Neural cell (in vitro differentiated cells): ENCODE measurements around the gene ASS1. TPM values are rescaled to one million over a fixed set of nuclear protein-coding genes. Genes with fewer than 3 reads are reported as not detected.

Experiments
- H2AFZ ChIP-seq: fragments of 200-600, 300-800 bp; sonication (generic), shearing (Covaris generic); 2 replicates; pipeline ENCODE4 v1.6.0; 2014; ENCODE audit warnings: low read depth, mild to moderate bottlenecking, antibody characterized with exemption, low read length, moderate library complexity
- H3F3A ChIP-seq: fragments of 200-600 bp; shearing (Covaris generic); 2 replicates; pipeline ENCODE4 v1.6.1; 2016; ENCODE audit warnings: mild to moderate bottlenecking, moderate library complexity, mixed read lengths, antibody characterized with exemption, low read length; ENCODE audit not compliant: insufficient read depth, poor library complexity, severe bottlenecking
- H3K27ac ChIP-seq: fragments of 200-600, 300-800 bp; sonication (generic), shearing (Covaris generic); 2 replicates; pipeline ENCODE4 v1.5.1; 2014; ENCODE audit warnings: mild to moderate bottlenecking, low read length, moderate library complexity
- H3K27me3 ChIP-seq: fragments of 300-800, 200-600 bp; sonication (generic), shearing (Covaris generic); 2 replicates; pipeline ENCODE4 v1.6.0; 2014; ENCODE audit warnings: mild to moderate bottlenecking, low read depth, low read length, moderate library complexity; ENCODE audit not compliant: insufficient read depth
- H3K36me3 ChIP-seq: fragments of 300-800, 200-600 bp; sonication (generic), shearing (Covaris generic); 2 replicates; pipeline ENCODE4 v1.5.1; 2014; ENCODE audit warnings: mild to moderate bottlenecking, antibody characterized with exemption, low read length, moderate library complexity; ENCODE audit not compliant: insufficient read depth
- H3K4me2 ChIP-seq: fragments of 300-800, 200-600 bp; sonication (generic), shearing (Covaris generic); 2 replicates; pipeline ENCODE4 v1.6.0; 2014; ENCODE audit warnings: mild to moderate bottlenecking, low read length
- H3K4me3 ChIP-seq: fragments of 300-800, 200-600 bp; sonication (generic), shearing (Covaris generic); 2 replicates; pipeline ENCODE4 v1.5.1; 2014; ENCODE audit warnings: mild to moderate bottlenecking, low read length, moderate library complexity
- H3K79me2 ChIP-seq: fragments of 200-600 bp; shearing (Covaris generic); replicated peaks from 2 replicates; pipeline ENCODE4 v1.6.0; 2014; ENCODE audit warnings: mild to moderate bottlenecking, low read length, moderate library complexity; ENCODE audit not compliant: insufficient read depth
- H3K9ac ChIP-seq: fragments of 300-800, 200-600 bp; sonication (generic), shearing (Covaris generic); 2 replicates; pipeline ENCODE4 v1.6.1; 2016; ENCODE audit warnings: mild to moderate bottlenecking, low read length, mixed read lengths
- H3K9me2 ChIP-seq: fragments of 200-600 bp; shearing (Covaris generic); 2 replicates; pipeline ENCODE4 v1.6.1; 2016; ENCODE audit warnings: mild to moderate bottlenecking, low read length, mixed read lengths; ENCODE audit not compliant: insufficient read depth
- H3K9me3 ChIP-seq: fragments of 200-600, 300-800 bp; sonication (generic), shearing (Covaris generic); 2 replicates; pipeline ENCODE4 v1.6.1; 2016; ENCODE audit warnings: mild to moderate bottlenecking, mixed run types, low read length, moderate library complexity, mixed read lengths
- H4K20me1 ChIP-seq: fragments of 200-600 bp; shearing (Covaris generic); 2 replicates; pipeline ENCODE4 v1.6.1; 2016; ENCODE audit warnings: mild to moderate bottlenecking, mixed run types; ENCODE audit not compliant: insufficient read depth
- EP300 ChIP-seq: fragments of 450-650 bp; conservative IDR thresholded peaks from 2 replicates; pipeline ENCODE4 v1.6.1; 2014; ENCODE audit warnings: antibody characterized with exemption, mild to moderate bottlenecking, moderate library complexity; ENCODE audit not compliant: poor library complexity, severe bottlenecking
- EZH2 ChIP-seq: fragments of 200-600, 300-800 bp; shearing (Covaris generic), sonication (generic); IDR thresholded peaks from 2 replicates; pipeline ENCODE4 v1.6.1; 2014; ENCODE audit warnings: antibody characterized with exemption, low read length, borderline replicate concordance, mild to moderate bottlenecking; ENCODE audit not compliant: insufficient read depth, poor library complexity, severe bottlenecking
- MXI1 ChIP-seq: fragments of 450-650 bp; conservative IDR thresholded peaks from 2 replicates; pipeline ENCODE4 v1.6.1; 2014; ENCODE audit warnings: antibody characterized with exemption, mild to moderate bottlenecking; ENCODE audit not compliant: poor library complexity, severe bottlenecking
- POLR2AphosphoS5 ChIP-seq: IDR thresholded peaks from 2 replicates; pipeline ENCODE4 v1.6.1; 2012
- RAD21 ChIP-seq: fragments of 450-650 bp; conservative IDR thresholded peaks from 2 replicates; pipeline ENCODE4 v1.6.1; 2014; ENCODE audit warnings: antibody characterized with exemption, mild to moderate bottlenecking, moderate library complexity
- SMC3 ChIP-seq: fragments of 450-650 bp; conservative IDR thresholded peaks from 2 replicates; pipeline ENCODE4 v1.6.1; 2014; ENCODE audit warnings: antibody characterized with exemption, mild to moderate bottlenecking, moderate library complexity; ENCODE audit not compliant: poor library complexity
- TAF1 ChIP-seq: IDR thresholded peaks from 2 replicates; pipeline ENCODE4 v1.6.1; 2012; ENCODE audit warnings: low read depth
- polyA plus RNA-seq: library from polyadenylated mRNA; depleted of rRNA; stranded (reverse); fragments of >200 nt; gene quantifications from 2 replicates; pipeline ENCODE4 v1.2.3, GENCODE V29; 2014
- TF ChIP-seq, protein P1 (sequence below): fragments of 450-650 bp; IDR thresholded peaks from 2 replicates; pipeline ENCODE4 v1.5.1; 2014; ENCODE audit warnings: antibody characterized with exemption, mild to moderate bottlenecking, moderate library complexity; ENCODE audit not compliant: poor library complexity, severe bottlenecking
- TF ChIP-seq, protein P2 (sequence below): IDR thresholded peaks from 2 replicates; pipeline ENCODE4 v1.6.1; 2012; ENCODE audit warnings: borderline replicate concordance

ASS1 gene
- polyA plus RNA-seq, 1 donor from 2014 or later: 2.6 TPM

DNA sequence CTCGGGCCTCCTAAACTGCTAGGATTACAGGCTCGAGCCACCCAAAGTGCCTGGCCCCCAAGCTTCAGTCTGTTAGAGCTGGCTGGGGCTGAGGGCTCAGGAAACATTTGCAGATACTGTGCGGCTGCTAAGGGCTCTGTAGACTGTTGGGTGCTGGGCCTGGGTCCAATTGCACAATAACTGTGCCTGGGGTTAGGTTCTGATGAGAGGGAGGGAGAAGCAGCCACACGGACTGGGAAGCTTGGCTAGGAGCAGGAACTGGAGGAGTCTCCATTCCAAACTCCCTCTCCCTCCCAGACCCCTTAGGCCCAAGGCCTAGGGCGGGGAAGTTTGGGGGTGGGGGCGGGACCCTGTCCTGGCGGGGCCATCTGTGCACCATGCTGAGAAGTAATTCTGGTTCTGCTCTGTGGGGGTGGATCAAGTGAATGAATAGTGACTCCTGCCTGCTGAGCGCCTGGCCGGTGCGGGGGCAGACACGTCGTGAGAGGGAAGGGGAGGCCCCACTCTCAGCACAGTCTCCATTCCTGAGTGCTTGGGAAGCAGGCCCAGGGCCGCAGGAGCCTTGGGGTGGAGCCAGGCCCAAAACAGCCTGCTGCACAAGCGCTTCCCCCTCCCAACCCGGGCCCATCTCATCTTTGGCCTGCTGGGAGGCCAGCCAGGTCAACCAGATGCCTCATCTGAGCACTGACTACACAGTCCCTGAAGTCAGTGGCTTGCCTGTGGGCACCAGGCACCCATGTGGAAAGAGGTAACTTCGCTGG, 1.5 kb downstream of the ASS1 start:
- H2AFZ ChIP-seq: no peak overlapping the region
- H3K27ac ChIP-seq: no peak overlapping the region

DNA sequence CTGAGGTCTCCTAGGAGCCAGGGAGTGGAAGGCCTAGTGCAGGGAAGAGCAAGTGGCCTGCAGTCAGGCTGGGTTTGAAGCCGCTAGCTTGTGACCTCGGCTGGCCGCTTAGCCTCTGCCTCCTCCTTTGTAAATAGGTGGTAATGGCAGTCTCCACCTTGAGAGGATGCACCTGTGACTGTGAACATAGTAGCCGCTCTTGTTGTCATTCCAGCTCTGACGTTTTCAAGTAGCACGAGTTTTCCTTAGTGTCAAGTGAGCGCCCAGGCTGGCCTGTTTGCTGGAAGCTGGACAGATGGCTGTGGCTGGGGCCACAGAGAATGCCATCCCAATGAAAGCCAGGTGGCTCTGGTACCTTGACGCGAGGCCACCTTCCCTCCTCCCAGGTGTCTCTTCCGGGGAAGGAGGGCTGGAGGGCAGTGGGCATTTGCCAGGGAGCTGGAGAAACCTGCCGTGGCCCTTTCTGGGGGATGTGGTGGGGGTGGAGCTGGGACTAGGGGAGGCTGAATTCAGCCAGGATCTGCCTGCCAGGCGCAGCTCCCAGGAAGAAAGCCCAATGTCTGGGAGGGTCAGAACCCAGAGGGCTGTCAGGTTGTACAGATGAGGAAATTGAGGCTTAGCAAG, 2.5 kb downstream of the ASS1 start:
- Histone ChIP-seq H3K9ac (no peak overlapping the region), H3K9me2 (no peaks in the 10 kb centered on the region), H3K9me3 (no peaks in the 10 kb centered on the region), H3K4me3 (no peak overlapping the region), H3K4me2 (no peak overlapping the region), H3F3A (no peaks in the 10 kb centered on the region), H4K20me1 (no peaks in the 10 kb centered on the region), H2AFZ (no peak overlapping the region), H3K79me2 (no peaks in the 10 kb centered on the region), H3K36me3 (no peaks in the 10 kb centered on the region), H3K27ac (no peak overlapping the region), H3K27me3 (peaks cover 26% of the 10 kb centered on the region)
- no peak for TF ChIP-seq SMC3
- no peak for TF ChIP-seq RAD21
- TF ChIP-seq MXI1: no peak
- TF ChIP-seq TAF1: no peak
- TF ChIP-seq POLR2AphosphoS5: no peak
- TF ChIP-seq, protein P1, sequence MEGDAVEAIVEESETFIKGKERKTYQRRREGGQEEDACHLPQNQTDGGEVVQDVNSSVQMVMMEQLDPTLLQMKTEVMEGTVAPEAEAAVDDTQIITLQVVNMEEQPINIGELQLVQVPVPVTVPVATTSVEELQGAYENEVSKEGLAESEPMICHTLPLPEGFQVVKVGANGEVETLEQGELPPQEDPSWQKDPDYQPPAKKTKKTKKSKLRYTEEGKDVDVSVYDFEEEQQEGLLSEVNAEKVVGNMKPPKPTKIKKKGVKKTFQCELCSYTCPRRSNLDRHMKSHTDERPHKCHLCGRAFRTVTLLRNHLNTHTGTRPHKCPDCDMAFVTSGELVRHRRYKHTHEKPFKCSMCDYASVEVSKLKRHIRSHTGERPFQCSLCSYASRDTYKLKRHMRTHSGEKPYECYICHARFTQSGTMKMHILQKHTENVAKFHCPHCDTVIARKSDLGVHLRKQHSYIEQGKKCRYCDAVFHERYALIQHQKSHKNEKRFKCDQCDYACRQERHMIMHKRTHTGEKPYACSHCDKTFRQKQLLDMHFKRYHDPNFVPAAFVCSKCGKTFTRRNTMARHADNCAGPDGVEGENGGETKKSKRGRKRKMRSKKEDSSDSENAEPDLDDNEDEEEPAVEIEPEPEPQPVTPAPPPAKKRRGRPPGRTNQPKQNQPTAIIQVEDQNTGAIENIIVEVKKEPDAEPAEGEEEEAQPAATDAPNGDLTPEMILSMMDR: no peak
- no peak for TF ChIP-seq EZH2
- TF ChIP-seq EP300: no peak
- TF ChIP-seq, protein P2, sequence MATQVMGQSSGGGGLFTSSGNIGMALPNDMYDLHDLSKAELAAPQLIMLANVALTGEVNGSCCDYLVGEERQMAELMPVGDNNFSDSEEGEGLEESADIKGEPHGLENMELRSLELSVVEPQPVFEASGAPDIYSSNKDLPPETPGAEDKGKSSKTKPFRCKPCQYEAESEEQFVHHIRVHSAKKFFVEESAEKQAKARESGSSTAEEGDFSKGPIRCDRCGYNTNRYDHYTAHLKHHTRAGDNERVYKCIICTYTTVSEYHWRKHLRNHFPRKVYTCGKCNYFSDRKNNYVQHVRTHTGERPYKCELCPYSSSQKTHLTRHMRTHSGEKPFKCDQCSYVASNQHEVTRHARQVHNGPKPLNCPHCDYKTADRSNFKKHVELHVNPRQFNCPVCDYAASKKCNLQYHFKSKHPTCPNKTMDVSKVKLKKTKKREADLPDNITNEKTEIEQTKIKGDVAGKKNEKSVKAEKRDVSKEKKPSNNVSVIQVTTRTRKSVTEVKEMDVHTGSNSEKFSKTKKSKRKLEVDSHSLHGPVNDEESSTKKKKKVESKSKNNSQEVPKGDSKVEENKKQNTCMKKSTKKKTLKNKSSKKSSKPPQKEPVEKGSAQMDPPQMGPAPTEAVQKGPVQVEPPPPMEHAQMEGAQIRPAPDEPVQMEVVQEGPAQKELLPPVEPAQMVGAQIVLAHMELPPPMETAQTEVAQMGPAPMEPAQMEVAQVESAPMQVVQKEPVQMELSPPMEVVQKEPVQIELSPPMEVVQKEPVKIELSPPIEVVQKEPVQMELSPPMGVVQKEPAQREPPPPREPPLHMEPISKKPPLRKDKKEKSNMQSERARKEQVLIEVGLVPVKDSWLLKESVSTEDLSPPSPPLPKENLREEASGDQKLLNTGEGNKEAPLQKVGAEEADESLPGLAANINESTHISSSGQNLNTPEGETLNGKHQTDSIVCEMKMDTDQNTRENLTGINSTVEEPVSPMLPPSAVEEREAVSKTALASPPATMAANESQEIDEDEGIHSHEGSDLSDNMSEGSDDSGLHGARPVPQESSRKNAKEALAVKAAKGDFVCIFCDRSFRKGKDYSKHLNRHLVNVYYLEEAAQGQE: no peak

More for the DNA sequence above, 1.5 kb downstream of the ASS1 start:
- no peaks in the 10 kb centered on the region for H3F3A ChIP-seq
- H3K79me2 ChIP-seq: no peaks in the 10 kb centered on the region
- no peak overlapping the region for H3K4me2 ChIP-seq
- H4K20me1 ChIP-seq: no peaks in the 10 kb centered on the region
- no peak overlapping the region for H3K4me3 ChIP-seq
- H3K27me3 ChIP-seq: peaks cover 26% of the 10 kb centered on the region
- H3K36me3 ChIP-seq: no peaks in the 10 kb centered on the region
- H3K9me2 ChIP-seq: no peaks in the 10 kb centered on the region
- TF ChIP-seq TAF1: no peak
- TF ChIP-seq RAD21: no peak
- TF ChIP-seq, protein P2: no peak
- no peak for TF ChIP-seq EP300
- TF ChIP-seq, protein P1: no peak
- TF ChIP-seq MXI1: no peak
- H3K9ac ChIP-seq: no peak overlapping the region
- H3K9me3 ChIP-seq: no peaks in the 10 kb centered on the region
